HepG2 (cell line): ENCODE data around the gene JAM2.

ENCODE experiments used
- FOXK2 ChIP-seq: fragments of 450-650 bp; IDR thresholded peaks from 2 replicates; pipeline ENCODE4 v1.6.1; 2016
- POLR2A ChIP-seq, 2 experiments: IDR thresholded peaks; 2 replicates each; pipeline ENCODE4 v1.6.1; 2011; ENCODE audit warnings: low read depth in 2 of 2, low read length in 2 of 2, mild to moderate bottlenecking in 1 of 2, moderate library complexity in 1 of 2; ENCODE audit not compliant: insufficient read depth in 1 of 2
- PTBP1 ChIP-seq: fragments of 200-400 bp; formaldehyde crosslinking; IDR thresholded peaks from 2 replicates; pipeline ENCODE4 v1.6.1; 2018; ENCODE audit warnings: low read length, low read depth; ENCODE audit not compliant: poor library complexity, severe bottlenecking
- SUZ12 ChIP-seq: fragments of 150-350 bp; IDR thresholded peaks from 2 replicates; pipeline ENCODE4 v1.6.1; 2014; ENCODE audit warnings: low read depth, low read length
- TF ChIP-seq, protein P1 (sequence below): sonication (generic); formaldehyde crosslinking; IDR thresholded peaks from 2 replicates; pipeline ENCODE4 v1.8.0; 2022; ENCODE audit warnings: mild to moderate bottlenecking, missing genetic modification reagents; ENCODE audit not compliant: insufficient replicate concordance
- TF ChIP-seq, protein P2 (sequence below): sonication (generic); formaldehyde crosslinking; IDR thresholded peaks from 2 replicates; pipeline ENCODE4 v1.5.0; 2020; ENCODE audit warnings: mild to moderate bottlenecking, missing genetic modification reagents, moderate library complexity
- TF ChIP-seq, protein P3 (sequence below), 2 experiments: sonication (generic) in 1 of 2; formaldehyde crosslinking in 1 of 2; IDR thresholded peaks; 2 replicates each; pipeline versions ENCODE4 v1.5.1 to v1.6.1; 2011 to 2020; ENCODE audit warnings: borderline replicate concordance in 1 of 2, low read depth in 1 of 2, low read length in 1 of 2, mild to moderate bottlenecking in 1 of 2, missing genetic modification reagents in 1 of 2, moderate library complexity in 1 of 2

DNA sequence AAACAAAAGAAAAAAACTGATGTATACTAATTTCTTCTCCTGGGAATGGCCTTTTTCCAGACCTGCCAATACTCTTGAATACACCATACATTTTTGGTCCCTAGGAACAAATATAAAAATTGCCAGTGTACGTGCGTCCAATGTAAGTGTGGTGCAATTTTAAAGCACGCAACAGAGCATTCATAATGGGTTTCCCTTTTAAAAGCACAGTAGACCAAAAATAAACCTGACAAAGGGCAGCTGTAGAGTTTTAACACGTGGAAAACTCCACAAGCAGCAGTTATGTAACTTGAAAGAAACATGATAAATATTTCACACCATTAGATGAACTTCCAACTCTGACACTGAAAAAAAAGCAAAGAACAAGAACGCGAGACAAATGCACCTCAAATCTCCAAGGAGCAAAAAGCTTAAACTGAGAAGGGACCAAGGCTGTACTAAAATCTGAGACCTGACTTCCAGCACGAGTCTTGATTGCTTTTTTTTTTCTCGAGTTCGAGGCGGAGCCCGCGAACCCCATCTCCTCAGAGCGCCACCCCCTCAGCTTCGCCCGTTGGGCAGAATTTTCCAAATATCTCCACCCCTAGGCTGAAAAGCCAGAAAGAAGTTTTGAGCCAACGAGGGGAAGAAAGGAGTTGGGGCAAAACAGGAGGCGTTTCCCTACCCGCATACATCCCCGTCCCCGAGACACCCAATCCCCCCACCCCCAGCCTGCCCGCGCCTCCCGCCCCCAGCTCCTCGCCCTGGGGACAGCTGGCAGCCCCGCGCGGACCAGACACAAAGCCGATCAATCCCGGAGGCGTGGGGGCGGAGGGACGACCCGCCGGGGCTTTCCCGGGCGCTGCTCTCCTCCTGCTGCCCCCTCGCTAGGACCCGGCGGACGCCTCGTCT is at the start of gene JAM2:
- TF ChIP-seq, protein P1, sequence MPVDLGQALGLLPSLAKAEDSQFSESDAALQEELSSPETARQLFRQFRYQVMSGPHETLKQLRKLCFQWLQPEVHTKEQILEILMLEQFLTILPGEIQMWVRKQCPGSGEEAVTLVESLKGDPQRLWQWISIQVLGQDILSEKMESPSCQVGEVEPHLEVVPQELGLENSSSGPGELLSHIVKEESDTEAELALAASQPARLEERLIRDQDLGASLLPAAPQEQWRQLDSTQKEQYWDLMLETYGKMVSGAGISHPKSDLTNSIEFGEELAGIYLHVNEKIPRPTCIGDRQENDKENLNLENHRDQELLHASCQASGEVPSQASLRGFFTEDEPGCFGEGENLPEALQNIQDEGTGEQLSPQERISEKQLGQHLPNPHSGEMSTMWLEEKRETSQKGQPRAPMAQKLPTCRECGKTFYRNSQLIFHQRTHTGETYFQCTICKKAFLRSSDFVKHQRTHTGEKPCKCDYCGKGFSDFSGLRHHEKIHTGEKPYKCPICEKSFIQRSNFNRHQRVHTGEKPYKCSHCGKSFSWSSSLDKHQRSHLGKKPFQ (CRISPR knock-in tag), result no peak
- TF ChIP-seq SUZ12, result no peak
- TF ChIP-seq FOXK2, result no peak
- TF ChIP-seq, protein P2, sequence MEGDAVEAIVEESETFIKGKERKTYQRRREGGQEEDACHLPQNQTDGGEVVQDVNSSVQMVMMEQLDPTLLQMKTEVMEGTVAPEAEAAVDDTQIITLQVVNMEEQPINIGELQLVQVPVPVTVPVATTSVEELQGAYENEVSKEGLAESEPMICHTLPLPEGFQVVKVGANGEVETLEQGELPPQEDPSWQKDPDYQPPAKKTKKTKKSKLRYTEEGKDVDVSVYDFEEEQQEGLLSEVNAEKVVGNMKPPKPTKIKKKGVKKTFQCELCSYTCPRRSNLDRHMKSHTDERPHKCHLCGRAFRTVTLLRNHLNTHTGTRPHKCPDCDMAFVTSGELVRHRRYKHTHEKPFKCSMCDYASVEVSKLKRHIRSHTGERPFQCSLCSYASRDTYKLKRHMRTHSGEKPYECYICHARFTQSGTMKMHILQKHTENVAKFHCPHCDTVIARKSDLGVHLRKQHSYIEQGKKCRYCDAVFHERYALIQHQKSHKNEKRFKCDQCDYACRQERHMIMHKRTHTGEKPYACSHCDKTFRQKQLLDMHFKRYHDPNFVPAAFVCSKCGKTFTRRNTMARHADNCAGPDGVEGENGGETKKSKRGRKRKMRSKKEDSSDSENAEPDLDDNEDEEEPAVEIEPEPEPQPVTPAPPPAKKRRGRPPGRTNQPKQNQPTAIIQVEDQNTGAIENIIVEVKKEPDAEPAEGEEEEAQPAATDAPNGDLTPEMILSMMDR (CRISPR knock-in tag), result no peak
- no peak for TF ChIP-seq PTBP1
- TF ChIP-seq, protein P3, sequence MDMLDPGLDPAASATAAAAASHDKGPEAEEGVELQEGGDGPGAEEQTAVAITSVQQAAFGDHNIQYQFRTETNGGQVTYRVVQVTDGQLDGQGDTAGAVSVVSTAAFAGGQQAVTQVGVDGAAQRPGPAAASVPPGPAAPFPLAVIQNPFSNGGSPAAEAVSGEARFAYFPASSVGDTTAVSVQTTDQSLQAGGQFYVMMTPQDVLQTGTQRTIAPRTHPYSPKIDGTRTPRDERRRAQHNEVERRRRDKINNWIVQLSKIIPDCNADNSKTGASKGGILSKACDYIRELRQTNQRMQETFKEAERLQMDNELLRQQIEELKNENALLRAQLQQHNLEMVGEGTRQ (IDR thresholded peaks at IDR 0.05; ENCODE audit: low read depth, low read length), result no peak
- TF ChIP-seq, protein P3 (CRISPR knock-in tag; IDR thresholded peaks at IDR 0.05; ENCODE audit: borderline replicate concordance), result no peak
- TF ChIP-seq POLR2A (IDR thresholded peaks at IDR 0.05; ENCODE audit: insufficient read depth in 1 of 2, low read depth in 2 of 2, low read length in 2 of 2), result no peak
